NT2/D1 (cell line): ENCODE measurements around the gene MGAT5.

Experiments used
- SUZ12 ChIP-seq: IDR thresholded peaks from 2 replicates; pipeline ENCODE4 v1.6.1; 2011; ENCODE audit not compliant: insufficient read length, insufficient read depth; ENCODE audit errors: extremely low read depth
- YY1 ChIP-seq: IDR thresholded peaks from 2 replicates; pipeline ENCODE4 v1.6.1; 2011; ENCODE audit not compliant: insufficient read length, insufficient read depth
- ZNF274 ChIP-seq: IDR thresholded peaks from 2 replicates; pipeline ENCODE4 v1.6.1; 2011; ENCODE audit warnings: mild to moderate bottlenecking, low read depth, low read length

- TF ChIP-seq ZNF274 (no peak), YY1 (no peak), SUZ12 (no peak)
Observed at GRCh38 chr2:134498654-134499053, 244.8 kb downstream of the MGAT5 start.
